Kasumi-1 (cell line): ENCODE data around the gene HYOU1.
"Not testable (repeated sequence)": the region's sequence is repeated elsewhere in the genome, so short reads cannot be mapped to it uniquely, and the experiment has no call there.

Experiments used
- DNase-seq, 2 experiments: peaks; one replicate each; lab custom pipeline; 2025; lab: John Stamatoyannopoulos, UW

HYOU1 gene

DNA sequence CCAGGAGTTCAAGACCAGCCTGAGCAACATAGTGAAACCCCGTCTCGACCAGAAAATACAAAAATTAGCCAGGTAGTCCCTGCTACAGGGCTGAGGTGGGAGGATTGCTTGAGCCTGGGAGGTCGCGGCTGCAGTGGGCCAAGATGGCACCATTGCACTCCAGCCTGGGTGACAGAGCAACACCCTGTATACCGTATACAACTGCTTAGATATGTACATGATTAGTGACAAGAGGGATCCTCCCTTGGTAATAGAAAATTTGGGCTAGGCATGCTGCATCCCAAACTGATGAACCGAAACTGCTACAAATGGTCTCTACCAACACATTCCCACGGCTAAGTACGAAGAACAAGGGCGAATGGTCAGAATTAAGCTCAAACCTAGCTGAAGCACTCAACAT, 14.1 kb downstream of the HYOU1 start:
- DNase-seq = no peak

DNA sequence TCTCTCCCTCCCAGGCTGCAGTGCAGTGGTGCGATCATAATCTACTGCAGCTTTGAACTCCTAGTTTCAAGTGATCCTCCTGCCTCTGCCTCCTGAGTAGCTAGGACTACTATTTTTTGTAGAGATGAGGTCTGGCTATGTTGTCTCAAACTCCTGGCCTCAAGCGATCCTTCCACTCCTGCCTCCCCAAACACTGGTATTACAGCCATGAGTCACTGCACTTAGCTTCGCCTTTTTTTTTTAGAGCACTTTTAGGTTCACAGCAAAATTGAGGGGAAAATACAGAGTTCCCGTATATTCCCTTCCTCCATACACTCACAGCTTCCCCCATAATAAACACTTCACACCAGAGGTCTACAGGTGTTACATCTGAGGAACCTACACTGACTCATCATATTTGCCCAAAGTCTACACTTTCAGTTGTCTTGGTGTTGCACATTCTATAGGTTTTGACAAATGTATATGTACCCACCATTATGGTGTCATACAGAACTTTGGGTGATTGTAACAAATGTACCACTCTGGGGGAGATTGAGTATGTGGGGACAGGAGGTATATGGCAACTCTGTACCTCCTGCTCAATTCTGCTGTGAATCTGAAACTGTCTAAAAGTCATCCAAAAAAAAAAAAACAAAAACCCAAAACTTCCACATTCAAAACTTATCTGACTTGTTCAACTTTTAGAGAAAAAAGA, 15.0 kb downstream of the HYOU1 start:
- DNase-seq = no peak

DNA sequence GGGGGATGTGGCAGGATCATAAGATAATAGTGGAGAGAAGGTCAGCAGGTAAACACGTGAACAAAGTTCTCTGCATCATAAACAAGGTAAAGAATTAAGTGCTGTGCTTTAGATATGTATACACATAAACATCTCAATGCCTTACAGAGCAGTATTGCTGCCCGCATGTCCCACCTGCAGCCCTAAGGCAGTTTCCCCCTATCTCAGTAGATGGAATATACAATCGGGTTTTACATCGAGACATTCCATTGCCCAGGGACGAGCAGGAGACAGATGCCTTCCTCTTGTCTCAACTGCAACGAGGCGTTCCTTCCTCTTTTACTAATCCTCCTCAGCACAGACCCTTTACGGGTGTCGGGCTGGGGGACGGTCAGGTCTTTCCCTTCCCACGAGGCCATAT, 17.5 kb downstream of the HYOU1 start:
- DNase-seq = not testable (repeated sequence)

DNA sequence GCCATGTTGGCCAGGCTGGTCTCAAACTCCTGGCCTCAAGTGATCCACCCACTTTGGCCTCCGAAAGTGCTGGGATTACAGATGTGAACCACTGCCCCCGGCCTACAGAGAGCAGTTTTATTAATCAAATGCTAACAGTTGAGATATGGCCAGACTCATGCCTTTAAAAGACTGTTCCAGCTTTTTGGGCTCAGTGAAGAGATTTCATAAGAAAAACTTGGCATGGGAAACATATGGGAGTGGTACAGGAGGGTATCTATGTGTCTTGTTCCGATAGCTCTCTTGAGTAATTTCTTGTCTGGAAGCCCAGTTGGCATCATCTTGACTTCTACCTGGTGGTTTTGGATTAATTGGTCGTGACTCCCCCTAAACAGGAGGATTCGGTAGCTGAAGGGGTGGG, 18.1 kb downstream of the HYOU1 start:
- DNase-seq = no peak

DNA sequence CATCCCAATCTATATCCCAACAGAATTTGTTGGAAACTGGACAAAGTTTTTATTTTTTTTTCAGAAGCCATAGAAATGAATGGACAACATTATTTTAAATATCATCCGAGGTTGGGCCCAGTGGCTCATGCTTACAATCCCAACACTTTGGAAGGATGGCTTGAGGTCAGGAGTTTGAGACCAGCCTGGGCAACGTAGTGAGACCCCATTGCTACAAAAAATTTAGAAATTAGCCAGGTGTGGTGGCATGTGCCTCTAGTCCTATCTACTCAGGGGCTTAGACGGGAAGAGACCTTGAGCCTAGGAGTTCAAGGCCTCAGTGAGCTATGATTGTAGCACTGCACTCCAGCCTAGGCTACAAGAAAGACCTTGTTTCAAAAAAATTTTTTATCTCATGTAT, 22.2 kb downstream of the HYOU1 start:
- no peak for DNase-seq

DNA sequence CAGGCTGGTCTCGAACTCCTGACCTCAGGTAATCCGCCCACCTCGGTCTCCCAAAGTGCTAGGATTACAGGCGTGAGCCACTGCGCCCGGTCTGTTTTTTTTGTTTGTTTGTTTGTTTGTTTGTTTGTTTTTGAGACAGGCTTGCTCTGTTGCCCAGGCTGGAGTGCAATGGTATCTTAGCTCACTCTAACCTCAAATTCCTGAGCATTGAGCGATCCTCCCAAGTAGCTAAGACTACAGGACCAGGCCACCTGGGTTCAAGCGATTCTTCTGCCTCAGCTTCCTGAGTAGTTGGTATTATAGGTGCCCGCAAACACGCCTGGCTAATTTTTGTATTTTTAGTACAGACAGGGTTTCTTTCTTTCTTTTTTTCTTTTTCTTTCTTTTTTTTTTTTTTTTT, 23.6 kb downstream of the HYOU1 start:
- not testable (repeated sequence) for DNase-seq

DNA sequence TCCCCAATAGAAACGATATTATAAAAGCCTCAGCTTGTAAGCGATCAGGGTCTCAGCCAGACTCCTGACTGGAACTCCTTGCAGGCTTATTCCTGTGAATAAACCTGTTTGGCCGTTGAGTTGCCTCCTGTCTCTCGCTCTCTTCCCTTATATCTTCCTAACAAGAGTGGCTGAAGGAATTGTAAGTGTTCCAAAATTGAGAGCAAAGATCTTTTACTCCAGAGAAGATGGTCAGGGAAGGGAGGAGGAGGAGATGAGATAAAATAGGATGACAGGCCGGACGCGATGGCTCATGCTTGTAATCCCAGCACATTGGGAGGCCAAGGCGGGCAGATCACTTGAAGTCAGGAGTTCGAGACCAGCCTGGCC, 25.1 kb downstream of the HYOU1 start:
- no peak for DNase-seq

DNA sequence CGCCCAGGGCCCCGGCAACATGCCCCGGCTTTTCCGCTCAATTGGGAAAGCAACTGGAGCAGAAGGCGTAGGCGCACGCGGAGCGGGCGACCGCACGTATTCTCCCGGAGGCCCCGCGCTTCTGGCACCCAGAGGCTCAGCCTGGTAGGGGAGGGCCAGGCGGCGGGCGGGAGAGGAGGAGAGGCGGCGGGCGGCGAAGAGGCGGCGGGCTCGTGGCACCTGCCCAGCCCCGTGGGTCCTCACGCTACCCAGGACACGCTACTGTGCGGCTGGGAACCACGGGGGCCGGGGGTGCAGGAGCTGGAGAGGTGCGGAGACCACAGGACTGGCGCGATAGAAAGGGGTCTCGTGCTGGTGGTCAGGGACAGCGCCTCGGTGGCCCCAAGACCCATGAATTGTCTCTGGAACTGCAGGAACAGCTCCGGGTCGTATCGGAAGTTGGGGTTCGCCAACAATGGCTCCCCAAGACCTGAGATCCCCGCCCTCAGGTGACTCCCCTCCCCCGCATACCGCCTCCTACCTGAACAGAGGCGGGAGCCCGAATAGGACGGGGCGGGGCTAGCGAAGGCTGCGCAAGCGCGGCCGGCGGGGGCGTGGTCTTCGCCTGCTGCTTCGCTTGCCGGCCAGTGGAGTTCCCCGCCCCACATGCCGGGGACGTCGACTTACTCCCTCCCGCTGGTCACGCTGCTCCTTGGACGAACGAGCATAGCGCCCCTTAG, 26.5 kb downstream of the HYOU1 start, which contains the start of gene SLC37A4:
TSS of gene SLC37A4 (minus strand) at position 549 of the 719 bp plus-strand sequence.
- peak; percentile 94 to 95 for DNase-seq

DNA sequence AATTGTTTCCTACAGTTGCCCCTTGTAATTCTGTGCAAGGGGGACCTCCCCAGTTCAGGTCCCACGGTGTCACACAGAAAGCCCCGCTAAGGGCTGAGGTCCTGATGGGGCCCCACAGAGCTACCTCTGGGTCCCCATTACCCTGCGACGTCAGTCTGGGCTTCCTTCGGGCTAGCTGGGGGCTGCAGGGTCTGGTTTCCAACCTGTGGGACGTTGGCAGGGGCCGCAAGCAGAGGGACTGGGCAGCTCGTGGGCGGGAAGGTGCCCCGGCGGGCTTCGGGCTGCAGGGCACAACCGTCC, 27.0 kb downstream of the HYOU1 start:
- no peak for DNase-seq

DNA sequence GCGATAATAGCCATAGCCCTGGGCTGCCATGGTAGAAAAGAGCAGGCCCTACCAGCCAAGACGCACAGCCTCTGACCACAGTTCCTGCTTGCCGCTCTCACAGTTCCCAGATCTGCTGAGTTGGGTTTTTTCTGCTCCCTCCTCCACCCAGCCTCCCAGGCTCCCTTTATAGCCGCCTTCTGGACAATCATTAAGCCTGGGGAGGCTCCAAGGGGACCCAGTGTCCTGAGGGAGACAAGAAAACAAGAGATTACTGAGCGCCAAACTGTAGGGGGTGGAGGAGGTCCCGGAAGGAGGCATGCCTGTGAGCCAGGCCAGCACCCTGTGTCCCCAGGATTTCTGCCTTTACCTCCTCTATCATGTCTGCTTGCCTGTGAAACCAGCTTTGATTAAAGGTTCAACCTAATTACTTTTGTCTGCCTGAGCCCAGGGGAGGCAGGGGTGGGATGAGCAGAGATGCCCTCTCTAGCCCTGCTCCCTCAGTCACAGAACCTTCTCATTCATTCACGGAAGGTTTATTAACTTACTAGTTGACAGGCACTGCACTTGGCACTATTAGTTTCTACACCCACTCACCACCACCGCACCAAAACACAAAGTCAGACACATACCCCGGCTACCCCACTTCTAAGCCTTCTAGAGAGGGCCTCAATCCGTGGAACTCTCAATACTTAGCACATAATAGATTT, 27.5 kb downstream of the HYOU1 start:
- peak in 1 of 2 experiments; percentile 25 for DNase-seq

DNA sequence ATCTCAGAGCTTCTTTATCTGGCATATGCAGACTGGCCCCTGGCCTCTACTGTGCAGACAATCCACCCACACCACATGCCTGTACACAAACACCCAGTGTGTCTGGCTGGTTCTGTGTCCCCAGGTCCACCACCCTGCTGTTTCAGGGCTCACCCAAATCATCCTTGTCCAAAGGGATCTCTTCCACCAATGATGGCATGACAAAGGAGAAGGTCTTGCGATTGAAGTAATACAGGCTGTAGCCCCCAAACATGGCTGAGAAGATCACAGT, 28.0 kb downstream of the HYOU1 start:
- DNase-seq = no peak

DNA sequence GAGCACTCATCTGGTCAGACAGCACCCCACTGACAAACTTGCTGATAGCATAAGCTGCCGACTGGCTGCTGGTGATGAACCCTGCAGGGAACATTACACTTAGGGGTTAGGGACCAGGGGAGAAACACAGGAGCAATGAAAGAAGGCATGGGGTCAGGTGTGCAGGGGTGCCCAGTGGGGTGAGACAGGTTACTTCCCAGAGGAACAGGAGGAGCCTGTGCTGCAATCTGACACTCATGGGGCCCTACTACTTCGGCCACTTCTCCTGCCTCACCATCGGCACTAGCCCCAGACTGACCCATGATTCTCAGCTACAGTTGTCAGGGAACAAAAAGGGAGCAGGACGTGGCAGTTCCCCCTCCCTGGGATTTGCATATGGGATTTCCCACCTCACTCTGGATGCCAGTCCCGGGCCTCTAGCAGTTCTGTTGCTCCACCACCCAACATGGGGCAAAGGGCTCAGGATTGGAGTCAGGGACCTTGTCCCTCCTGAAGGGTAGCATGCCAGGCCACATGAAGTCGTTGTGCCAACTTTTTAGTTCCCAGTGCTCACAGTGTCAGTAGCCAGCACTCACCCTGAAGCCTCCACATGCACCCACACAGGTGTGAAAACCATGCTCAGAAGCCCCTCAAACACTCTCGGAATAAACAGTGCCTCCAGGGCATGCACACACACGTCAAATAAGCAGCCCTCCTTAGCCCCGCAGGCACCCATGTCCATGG, 28.5 kb downstream of the HYOU1 start:
- DNase-seq = no peak

DNA sequence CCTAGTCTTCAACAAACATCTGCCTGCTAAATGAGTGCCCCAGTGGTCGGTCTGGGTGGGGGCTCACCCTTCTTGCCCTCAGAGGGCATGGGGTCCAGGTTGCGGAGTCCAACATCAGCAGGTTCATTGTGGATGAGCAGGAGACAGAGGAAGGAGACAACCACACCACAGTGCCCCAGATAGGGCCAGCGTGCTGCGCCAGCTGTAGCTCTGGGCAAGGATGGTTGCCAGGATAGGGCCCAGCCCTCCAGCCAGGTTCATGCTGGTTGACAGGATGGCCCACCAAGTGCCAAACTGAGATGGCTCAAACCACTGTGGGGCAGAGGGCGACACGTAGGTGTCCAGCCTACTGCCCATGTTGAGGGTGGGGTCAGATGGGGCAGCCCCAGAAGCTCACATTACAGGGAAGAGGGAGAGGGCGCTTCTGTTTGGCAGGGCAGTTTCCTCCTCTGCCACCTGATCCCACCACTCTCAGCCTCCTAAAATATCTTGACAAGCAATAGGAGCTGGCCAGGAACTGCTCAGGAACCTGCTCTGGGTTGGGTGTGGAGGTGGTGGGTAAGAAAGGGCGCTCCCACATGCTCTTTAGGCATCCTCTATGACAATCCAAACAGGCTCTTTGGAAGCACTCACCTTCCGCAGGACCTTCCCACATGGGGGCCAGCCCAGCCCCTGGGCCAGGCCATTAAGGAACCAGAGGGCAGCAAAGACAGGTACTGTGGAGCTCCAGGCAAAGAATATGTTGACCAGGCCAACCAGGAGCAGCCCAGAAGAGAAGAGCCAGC, 29.3 kb downstream of the HYOU1 start:
- DNase-seq = no peak

DNA sequence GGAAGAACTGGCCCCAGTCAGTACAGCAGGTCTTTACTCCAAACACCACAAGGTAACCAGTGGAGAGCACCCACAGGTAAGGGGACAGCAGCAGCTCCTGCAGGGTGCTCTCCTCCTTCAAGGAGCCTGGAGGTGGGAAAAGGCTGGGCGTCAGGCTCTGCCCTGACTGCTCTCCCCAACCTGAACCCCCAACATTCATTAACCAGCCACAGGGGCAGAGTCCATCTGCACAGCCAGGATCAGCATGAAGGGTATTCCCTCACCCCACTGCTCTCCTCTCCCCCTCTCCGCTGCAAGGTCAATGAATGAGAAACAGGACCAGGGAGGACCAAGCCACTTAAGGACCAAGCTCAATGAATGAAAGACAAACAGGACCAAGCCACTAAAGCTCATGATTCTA, 30.0 kb downstream of the HYOU1 start:
- DNase-seq = no peak

DNA sequence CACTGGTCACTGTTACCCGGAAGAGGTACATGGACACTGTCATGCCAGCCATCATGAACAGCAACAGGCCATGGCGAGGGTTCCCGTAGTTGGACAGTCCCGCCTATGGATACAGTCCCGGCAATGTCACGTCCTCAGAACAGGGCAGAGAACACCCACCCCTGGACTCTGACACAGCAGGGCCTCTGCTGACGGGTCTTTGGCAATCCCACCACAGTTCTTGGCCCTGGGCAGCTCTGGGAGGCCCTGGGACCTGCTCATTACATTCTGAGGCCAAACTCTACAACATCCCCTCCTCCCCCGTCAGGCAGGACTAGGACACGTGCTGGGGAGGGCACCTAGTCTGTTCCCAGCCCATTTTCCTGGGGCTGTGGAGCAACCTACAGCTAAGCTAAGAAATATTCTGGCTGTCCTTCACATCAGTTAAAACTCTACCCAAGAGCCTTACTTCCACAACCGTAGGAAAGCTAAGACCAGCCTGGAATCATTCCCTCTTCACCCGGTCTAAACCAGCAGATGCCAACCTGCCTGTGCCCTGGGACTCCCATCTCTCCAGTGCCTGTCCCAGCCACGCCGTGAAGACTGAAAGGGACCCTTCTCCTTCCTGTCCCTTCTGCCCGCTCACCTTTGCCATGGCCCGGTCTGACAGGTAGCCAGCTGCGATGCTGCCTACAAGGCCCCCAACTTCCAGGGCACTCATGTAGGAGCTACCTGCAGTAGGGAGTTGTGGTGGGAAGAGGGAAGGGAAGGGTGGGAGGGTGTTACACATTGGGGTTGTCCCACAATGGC, 30.8 kb downstream of the HYOU1 start:
- DNase-seq = no peak

DNA sequence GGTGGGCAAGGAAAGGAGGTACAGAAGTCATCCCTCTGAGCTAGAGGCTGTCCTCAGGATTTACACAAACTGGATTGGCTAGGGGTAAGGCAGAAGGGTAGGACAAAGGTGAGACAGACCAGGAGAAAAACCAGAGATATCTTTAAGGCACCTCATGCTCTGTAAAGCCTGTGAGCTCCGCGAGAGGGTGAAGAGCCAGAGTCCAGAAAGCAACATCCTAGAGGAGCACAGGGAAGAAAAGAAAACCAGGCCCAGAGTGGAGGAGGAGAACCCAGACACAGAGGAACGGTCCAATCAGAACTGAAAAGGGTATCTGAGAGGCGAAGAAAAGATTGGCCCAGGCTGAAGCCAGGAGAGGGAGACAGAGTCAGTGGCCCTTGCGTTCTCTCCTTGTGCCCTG, 31.5 kb downstream of the HYOU1 start:
- no peak for DNase-seq

DNA sequence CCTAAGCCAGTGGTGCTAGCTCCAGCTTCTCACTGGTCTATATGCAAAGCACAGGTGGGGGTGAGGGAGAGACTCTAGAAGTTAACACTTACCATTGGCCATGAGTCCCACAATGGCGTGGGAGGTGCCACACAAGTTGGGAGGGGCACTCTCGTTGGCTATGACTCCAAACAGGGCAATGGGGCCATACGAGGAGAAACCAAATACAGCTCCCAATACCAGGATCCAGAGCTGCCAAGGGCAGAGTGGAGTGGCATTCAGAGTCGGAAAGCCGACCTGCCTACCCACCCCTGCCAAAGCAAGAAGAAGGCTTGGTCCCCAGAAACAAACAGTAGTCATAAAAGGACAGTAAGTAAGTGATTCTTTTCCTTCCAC, 31.9 kb downstream of the HYOU1 start:
- DNase-seq = no peak

DNA sequence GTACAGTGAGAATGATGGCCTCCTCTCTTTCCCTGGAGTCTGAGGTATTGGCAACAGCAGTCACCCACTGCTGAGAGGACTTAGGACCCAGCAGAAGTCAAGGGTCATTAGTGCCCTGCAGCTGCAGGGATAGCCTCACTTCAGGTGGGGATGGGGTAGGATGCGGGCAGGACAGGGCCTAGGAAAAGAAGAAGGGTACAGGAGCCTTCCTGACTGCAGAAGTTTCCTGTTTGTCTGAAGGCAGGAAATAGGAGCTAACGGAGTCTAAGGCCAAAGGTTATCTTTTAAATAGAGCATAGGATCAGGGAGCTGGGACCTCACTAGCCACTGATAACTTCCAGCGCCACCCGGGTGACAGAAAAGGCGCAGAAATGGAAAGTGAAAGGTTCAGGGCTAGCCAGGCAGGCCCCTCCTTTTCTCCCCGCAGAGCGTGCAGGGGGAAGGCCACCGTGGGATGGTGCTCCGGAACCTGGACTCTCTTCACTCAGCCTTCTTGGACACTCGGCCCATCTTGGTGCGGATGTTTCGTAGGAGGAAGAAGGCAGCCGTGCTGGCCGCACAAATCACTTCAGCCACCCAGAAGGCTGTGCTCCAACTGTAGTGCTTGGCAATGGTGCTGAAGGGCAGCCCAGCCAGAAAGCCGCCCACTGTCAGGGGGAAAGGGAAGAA, 32.4 kb downstream of the HYOU1 start:
- no peak for DNase-seq

DNA sequence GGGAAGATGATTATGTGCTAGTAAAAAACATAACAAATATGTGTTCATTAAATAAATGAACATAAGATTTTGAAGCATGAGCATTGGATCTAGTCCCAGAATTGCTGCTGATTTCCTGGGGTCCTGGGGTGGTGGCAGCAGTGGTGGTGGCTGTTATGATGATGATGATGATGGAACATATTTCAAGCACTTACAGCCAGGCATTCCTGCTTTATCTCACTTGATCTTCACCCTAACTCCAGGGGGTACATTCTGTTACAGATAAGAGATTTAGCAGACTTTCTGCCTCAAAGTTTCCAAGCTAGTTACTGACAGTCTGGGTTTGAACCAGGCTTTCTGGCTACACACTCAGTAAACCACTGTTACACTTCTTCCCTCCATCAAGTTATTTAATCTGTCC, 33.3 kb downstream of the HYOU1 start:
- DNase-seq = no peak

DNA sequence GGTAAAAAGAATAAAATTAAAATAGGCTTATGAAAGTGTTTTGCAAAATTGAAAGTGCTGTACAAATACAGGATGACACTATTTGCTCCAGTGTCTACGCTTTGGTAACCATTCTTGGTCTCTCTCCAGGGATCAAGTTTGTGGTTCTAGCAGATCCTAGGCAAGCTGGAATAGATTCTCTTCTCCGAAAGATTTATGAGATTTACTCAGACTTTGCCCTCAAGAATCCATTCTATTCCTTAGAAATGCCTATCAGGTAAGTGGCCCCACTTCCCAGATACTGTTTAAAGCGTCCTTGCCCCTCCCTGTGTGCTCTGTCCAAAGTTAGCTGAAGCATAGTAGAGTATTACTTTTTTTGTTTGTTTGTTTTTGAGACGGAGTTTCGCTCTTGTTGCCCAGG, 35.4 kb downstream of the HYOU1 start:
- DNase-seq = no peak

DNA sequence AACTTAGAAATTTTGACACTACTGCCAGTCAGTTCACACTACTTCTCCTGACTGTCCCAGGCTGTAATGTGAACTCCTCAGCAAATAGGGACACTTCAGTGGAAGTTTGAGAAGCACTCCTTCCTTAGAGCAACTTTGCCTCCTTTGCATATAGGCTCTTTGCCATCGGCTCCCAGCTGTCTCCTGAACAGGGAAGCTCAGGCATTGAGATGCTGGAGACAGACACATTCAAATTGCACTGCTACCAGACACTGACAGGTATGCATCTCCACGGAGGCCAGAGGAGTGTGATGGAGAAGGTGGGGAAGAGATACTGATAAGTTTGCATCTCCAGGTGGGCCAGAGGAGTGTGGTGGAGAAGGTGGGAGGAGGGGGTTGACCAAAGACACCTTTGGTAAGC, 37.0 kb downstream of the HYOU1 start:
- no peak for DNase-seq
